ENCODE measurements around the gene SLC24A3.

The SLC24A3 gene

GRCh38 chr20:19301142-19301541, 88.7 kb downstream of the SLC24A3 start:
- TF ChIP-seq EZH2phosphoT487 (IDR thresholded peaks at IDR 0.05; ENCODE audit: borderline replicate concordance) (no peak), CTCF (conservative IDR thresholded peaks at IDR 0.05; ENCODE audit: low read length) (no peak)
- Histone ChIP-seq H2AFZ (ENCODE audit: low read length) (no peak overlapping the region), H3K4me3 (ENCODE audit: low read length, poor library complexity, severe bottlenecking) (no peak overlapping the region), H3K9me2 (replicated peaks; ENCODE audit: low read depth, low read length) (no peaks in the 10 kb centered on the region), H3K27me3 (ENCODE audit: insufficient read depth, low read length, poor library complexity, severe bottlenecking) (no peaks in the 10 kb centered on the region), H4K20me1 (ENCODE audit: insufficient read depth, low read length, poor library complexity, severe bottlenecking) (no peaks in the 10 kb centered on the region), H3K4me2 (ENCODE audit: low read depth, low read length, poor library complexity, severe bottlenecking) (no peak overlapping the region), H3F3A (ENCODE audit: low read depth) (no peaks in the 10 kb centered on the region), H3K4me1 (ENCODE audit: insufficient read depth, low read length, poor library complexity, severe bottlenecking) (peaks cover 14% of the 10 kb centered on the region), H3K9me3 (ENCODE audit: insufficient read depth, low read depth, low read length) (no peaks in the 10 kb centered on the region), H3K9ac (ENCODE audit: low read depth, low read length, poor library complexity, severe bottlenecking) (no peak overlapping the region), H3K79me2 (ENCODE audit: insufficient read depth, low read length) (no peaks in the 10 kb centered on the region), H3K36me3 (ENCODE audit: insufficient read depth, low read length) (no peaks in the 10 kb centered on the region)

- no peak for TF ChIP-seq EZH2phosphoT487 (IDR thresholded peaks at IDR 0.05; ENCODE audit: borderline replicate concordance)
- TF ChIP-seq CTCF (conservative IDR thresholded peaks at IDR 0.05; ENCODE audit: low read length) = no peak
- Histone ChIP-seq H3K79me2 (ENCODE audit: insufficient read depth, low read length) (no peaks in the 10 kb centered on the region), H3K4me3 (ENCODE audit: low read length, poor library complexity, severe bottlenecking) (no peak overlapping the region), H3K27me3 (ENCODE audit: insufficient read depth, low read length, poor library complexity, severe bottlenecking) (no peaks in the 10 kb centered on the region), H3K4me1 (ENCODE audit: insufficient read depth, low read length, poor library complexity, severe bottlenecking) (peaks cover 14% of the 10 kb centered on the region), H4K20me1 (ENCODE audit: insufficient read depth, low read length, poor library complexity, severe bottlenecking) (no peaks in the 10 kb centered on the region), H3K9me3 (ENCODE audit: insufficient read depth, low read depth, low read length) (no peaks in the 10 kb centered on the region), H3K9ac (ENCODE audit: low read depth, low read length, poor library complexity, severe bottlenecking) (no peak overlapping the region), H3K9me2 (replicated peaks; ENCODE audit: low read depth, low read length) (no peaks in the 10 kb centered on the region), H2AFZ (ENCODE audit: low read length) (no peak overlapping the region), H3K36me3 (ENCODE audit: insufficient read depth, low read length) (no peaks in the 10 kb centered on the region), H3K4me2 (ENCODE audit: low read depth, low read length, poor library complexity, severe bottlenecking) (no peak overlapping the region), H3F3A (ENCODE audit: low read depth) (no peaks in the 10 kb centered on the region)
Observed at GRCh38 chr20:19301843-19302242, 89.4 kb downstream of the SLC24A3 start.

GRCh38 chr20:19302714-19303113, 90.3 kb downstream of the SLC24A3 start:
- Histone ChIP-seq H3K9ac (ENCODE audit: low read depth, low read length, poor library complexity, severe bottlenecking) (no peak overlapping the region), H2AFZ (ENCODE audit: low read length) (no peak overlapping the region), H3K4me1 (ENCODE audit: insufficient read depth, low read length, poor library complexity, severe bottlenecking) (peaks cover 14% of the 10 kb centered on the region), H3K9me3 (ENCODE audit: insufficient read depth, low read depth, low read length) (no peaks in the 10 kb centered on the region), H3F3A (ENCODE audit: low read depth) (no peaks in the 10 kb centered on the region), H3K79me2 (ENCODE audit: insufficient read depth, low read length) (no peaks in the 10 kb centered on the region), H3K4me3 (ENCODE audit: low read length, poor library complexity, severe bottlenecking) (no peak overlapping the region), H4K20me1 (ENCODE audit: insufficient read depth, low read length, poor library complexity, severe bottlenecking) (no peaks in the 10 kb centered on the region), H3K27me3 (ENCODE audit: insufficient read depth, low read length, poor library complexity, severe bottlenecking) (no peaks in the 10 kb centered on the region), H3K36me3 (ENCODE audit: insufficient read depth, low read length) (no peaks in the 10 kb centered on the region), H3K9me2 (replicated peaks; ENCODE audit: low read depth, low read length) (no peaks in the 10 kb centered on the region), H3K4me2 (ENCODE audit: low read depth, low read length, poor library complexity, severe bottlenecking) (no peak overlapping the region)
- TF ChIP-seq CTCF (conservative IDR thresholded peaks at IDR 0.05; ENCODE audit: low read length) = no peak
- no peak for TF ChIP-seq EZH2phosphoT487 (IDR thresholded peaks at IDR 0.05; ENCODE audit: borderline replicate concordance)
